Activated CD8-positive, alpha-beta T cell treated with anti-CD3 and anti-CD28 coated beads for 36 hours (primary cell): Measurements from ENCODE around the gene SYT9. TPM values are rescaled to one million over a fixed set of nuclear protein-coding genes. Genes with fewer than 3 reads are reported as not detected.

Experiments
- ATAC-seq: fragments of 200-7000 bp; cut with Tn5 transposase; one replicate; pipeline ENCODE4 v1.10.0; 2021; ENCODE audit warnings: mild to moderate bottlenecking, moderate library complexity
- CTCF ChIA-PET: fragments of 350-600 bp; sonication (Branson Sonifier 250); formaldehyde crosslinking; loops from one replicate; lab custom pipeline; 2021; ENCODE audit warnings: antibody characterized with exemption; lab: Charles Lee
- POLR2A ChIA-PET: fragments of 350-600 bp; sonication (Branson Sonifier 250); formaldehyde crosslinking; loops from one replicate; lab custom pipeline; 2021; ENCODE audit warnings: antibody characterized with exemption; lab: Charles Lee
- DNase-seq: peaks from one replicate; pipeline ENCODE4 v3.0.0-alpha.2; 2020
- H3K27ac Mint-ChIP-seq: one replicate; pipeline ENCODE4 v1.8.0; 2021; ENCODE audit warnings: mild to moderate bottlenecking, mixed read lengths
- H3K27me3 Mint-ChIP-seq: one replicate; pipeline ENCODE4 v1.8.0; 2021; ENCODE audit warnings: mixed read lengths
- H3K36me3 Mint-ChIP-seq: one replicate; pipeline ENCODE4 v1.8.0; 2021; ENCODE audit warnings: low read depth, mixed read lengths
- H3K4me1 Mint-ChIP-seq: one replicate; pipeline ENCODE4 v1.8.0; 2021; ENCODE audit warnings: low read depth, mixed read lengths
- H3K4me3 Mint-ChIP-seq: one replicate; pipeline ENCODE4 v1.8.0; 2021; ENCODE audit warnings: mild to moderate bottlenecking, moderate library complexity, mixed read lengths
- H3K9me3 Mint-ChIP-seq: one replicate; pipeline ENCODE4 v1.8.0; 2021; ENCODE audit warnings: mixed read lengths
- CTCF ChIP-seq: fragments of 200-600 bp; IDR thresholded peaks from one replicate; pipeline ENCODE4 v1.8.0; 2022; ENCODE audit warnings: antibody characterized with exemption, mild to moderate bottlenecking
- intact Hi-C: fragments of 100-400 bp; cut with micrococcal nuclease; formaldehyde crosslinking; loops from one replicate; pipeline ENCODE4 v1.10.0; 2022
- total RNA-seq, 2 experiments: library from RNA; stranded (reverse); gene quantifications; one replicate each; pipeline ENCODE4 v1.2.3, GENCODE V29; 2021

SYT9 gene
- total RNA-seq, 2 experiments from 2014 or later, result not detected

GRCh38 chr11:7279676-7280075 lies 28.0 kb downstream of the SYT9 start:
- H3K4me3 Mint-ChIP-seq, result no peak overlapping the region
- no peak overlapping the region for H3K27ac Mint-ChIP-seq
- POLR2A ChIA-PET, result no interaction called here
- H3K36me3 Mint-ChIP-seq, result no peaks in the 10 kb centered on the region
- no peaks in the 10 kb centered on the region for H3K9me3 Mint-ChIP-seq
- intact Hi-C loops, result no loop called here
- peaks cover 13% of the 10 kb centered on the region for H3K27me3 Mint-ChIP-seq
- CTCF ChIA-PET, result interaction anchor here (1.6 to 3.3 kb wide), 3 partner anchors 135 to 415 kb away, joined by 4 to 11 read pairs (median 10); no protein-coding TSS in a partner anchor
- no peak for DNase-seq
- no peaks in the 10 kb centered on the region for H3K4me1 Mint-ChIP-seq
- ATAC-seq, result no peak
- TF ChIP-seq CTCF, result no peak

GRCh38 chr11:7281079-7281478 lies 29.4 kb downstream of the SYT9 start:
- CTCF ChIA-PET, result interaction anchor here (3.3 kb wide), 1 partner anchor 414 kb away, joined by 10 read pairs; no protein-coding TSS in a partner anchor
- no peak for TF ChIP-seq CTCF
- DNase-seq, result no peak
- Mint-ChIP-seq H3K27me3 (peaks cover 15% of the 10 kb centered on the region), H3K27ac (no peak overlapping the region), H3K4me3 (no peak overlapping the region), H3K4me1 (no peaks in the 10 kb centered on the region), H3K36me3 (no peaks in the 10 kb centered on the region), H3K9me3 (peaks cover 6% of the 10 kb centered on the region)
- POLR2A ChIA-PET, result no interaction called here
- intact Hi-C loops, result no loop called here
- no peak for ATAC-seq

GRCh38 chr11:7281809-7282208 lies 30.1 kb downstream of the SYT9 start:
- POLR2A ChIA-PET, result no interaction called here
- no peak overlapping the region for H3K4me3 Mint-ChIP-seq
- ATAC-seq (no peak), DNase-seq (no peak)
- H3K36me3 Mint-ChIP-seq, result no peaks in the 10 kb centered on the region
- CTCF ChIA-PET, result no interaction called here
- H3K4me1 Mint-ChIP-seq, result no peaks in the 10 kb centered on the region
- no peak for TF ChIP-seq CTCF
- H3K9me3 Mint-ChIP-seq, result peaks cover 8% of the 10 kb centered on the region
- H3K27ac Mint-ChIP-seq, result no peak overlapping the region
- intact Hi-C loops, result no loop called here
- peaks cover 14% of the 10 kb centered on the region for H3K27me3 Mint-ChIP-seq

- Mint-ChIP-seq H3K27me3 (peaks cover 12% of the 10 kb centered on the region), H3K27ac (no peak overlapping the region), H3K9me3 (peaks cover 9% of the 10 kb centered on the region), H3K4me1 (no peaks in the 10 kb centered on the region), H3K4me3 (no peak overlapping the region), H3K36me3 (no peaks in the 10 kb centered on the region)
- ATAC-seq (no peak), DNase-seq (no peak)
- ChIA-PET POLR2A (no interaction called here), CTCF (no interaction called here)
- intact Hi-C loops, result no loop called here
- TF ChIP-seq CTCF, result no peak
These were observed 34.5 kb downstream of the SYT9 start for GRCh38 chr11:7286178-7286577.

GRCh38 chr11:7291100-7291829 lies 39.6 kb downstream of the SYT9 start:
- Mint-ChIP-seq H3K9me3 (peaks cover 3% of the 10 kb centered on the region), H3K27ac (no peak overlapping the region), H3K4me1 (no peaks in the 10 kb centered on the region), H3K27me3 (peaks cover 11% of the 10 kb centered on the region), H3K36me3 (no peaks in the 10 kb centered on the region), H3K4me3 (no peak overlapping the region)
- intact Hi-C loops, result no loop called here
- ChIA-PET CTCF (no interaction called here), POLR2A (no interaction called here)
- TF ChIP-seq CTCF, result no peak
- DNase-seq (no peak), ATAC-seq (no peak)
